ENCODE data around the gene CYTIP.

DNA sequence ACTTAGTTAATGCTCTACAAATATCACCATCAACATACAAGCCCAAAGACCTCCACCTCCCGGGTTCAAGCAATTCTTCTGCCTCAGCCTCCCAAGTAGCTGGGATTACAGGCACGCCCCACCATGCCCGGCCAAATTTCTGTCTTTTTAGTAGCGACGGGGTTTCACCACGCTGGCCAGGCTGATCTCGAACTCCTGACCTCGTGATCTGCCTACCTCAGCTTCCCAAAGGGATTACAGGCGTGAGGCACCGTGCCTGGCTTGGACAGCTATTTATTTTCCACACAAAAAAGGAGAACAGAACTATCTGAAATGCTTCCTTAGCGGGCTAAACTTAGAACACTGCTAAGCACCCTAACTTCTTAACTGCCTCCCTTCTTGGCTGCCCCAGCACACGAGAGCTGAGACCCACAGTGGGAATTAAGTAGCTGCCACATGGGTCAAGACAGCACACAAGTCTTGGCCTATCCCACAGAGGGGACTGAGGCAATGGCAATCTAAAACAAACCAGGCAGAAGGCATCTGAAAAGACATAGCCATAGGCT is 24.8 kb downstream of the CYTIP start:
- TF ChIP-seq, protein P1, sequence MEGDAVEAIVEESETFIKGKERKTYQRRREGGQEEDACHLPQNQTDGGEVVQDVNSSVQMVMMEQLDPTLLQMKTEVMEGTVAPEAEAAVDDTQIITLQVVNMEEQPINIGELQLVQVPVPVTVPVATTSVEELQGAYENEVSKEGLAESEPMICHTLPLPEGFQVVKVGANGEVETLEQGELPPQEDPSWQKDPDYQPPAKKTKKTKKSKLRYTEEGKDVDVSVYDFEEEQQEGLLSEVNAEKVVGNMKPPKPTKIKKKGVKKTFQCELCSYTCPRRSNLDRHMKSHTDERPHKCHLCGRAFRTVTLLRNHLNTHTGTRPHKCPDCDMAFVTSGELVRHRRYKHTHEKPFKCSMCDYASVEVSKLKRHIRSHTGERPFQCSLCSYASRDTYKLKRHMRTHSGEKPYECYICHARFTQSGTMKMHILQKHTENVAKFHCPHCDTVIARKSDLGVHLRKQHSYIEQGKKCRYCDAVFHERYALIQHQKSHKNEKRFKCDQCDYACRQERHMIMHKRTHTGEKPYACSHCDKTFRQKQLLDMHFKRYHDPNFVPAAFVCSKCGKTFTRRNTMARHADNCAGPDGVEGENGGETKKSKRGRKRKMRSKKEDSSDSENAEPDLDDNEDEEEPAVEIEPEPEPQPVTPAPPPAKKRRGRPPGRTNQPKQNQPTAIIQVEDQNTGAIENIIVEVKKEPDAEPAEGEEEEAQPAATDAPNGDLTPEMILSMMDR (IDR thresholded peaks at IDR 0.05; ENCODE audit: insufficient read depth, low read length, poor library complexity, severe bottlenecking) = no peak
- no peak for TF ChIP-seq EZH2phosphoT487 (conservative IDR thresholded peaks at IDR 0.05; ENCODE audit: low read length)
